ENCODE measurements around the gene PDGFRB.

Gene PDGFRB

GRCh38 chr5:150132740-150133139, 22.9 kb downstream of the PDGFRB start:
- Histone ChIP-seq H3K18ac (ENCODE audit: low read length) (no peak overlapping the region), H3K9ac (ENCODE audit: low read depth, low read length, poor library complexity) (no peak overlapping the region), H2BK12ac (ENCODE audit: low read length) (no peak overlapping the region), H3K4ac (ENCODE audit: low read length) (no peak overlapping the region), H3K14ac (ENCODE audit: low read length) (no peak overlapping the region), H3K4me2 (ENCODE audit: insufficient read depth, low read length, poor library complexity, severe bottlenecking) (no peak overlapping the region), H2BK15ac (ENCODE audit: low read length) (no peak overlapping the region), H3K27ac (replicated peaks; ENCODE audit: low read length) (no peak overlapping the region), H4K91ac (ENCODE audit: low read depth, low read length, poor library complexity) (no peak overlapping the region), H2BK5ac (ENCODE audit: low read length) (peak overlapping the region; percentile 27), H4K8ac (ENCODE audit: low read depth, low read length) (no peak overlapping the region), H3K27me3 (ENCODE audit: control insufficient read depth in 3 of 3, insufficient read depth in 3 of 3, low read depth in 1 of 3, low read length in 3 of 3) (no peaks in the 10 kb centered on the region), H3K4me1 (ENCODE audit: control insufficient read depth in 2 of 2, insufficient read depth in 1 of 2, low read depth in 1 of 2, low read length in 2 of 2) (peaks cover 8 to 26% of the 10 kb centered on the region in 2 donors), H3K79me1 (ENCODE audit: low read depth, low read length) (peaks cover 2% of the 10 kb centered on the region), H3K36me3 (replicated peaks in 1 of 2; ENCODE audit: control insufficient read depth in 2 of 2, insufficient read depth in 2 of 2, low read length in 2 of 2) (peaks cover 0 to 3% of the 10 kb centered on the region in 2 donors), H3K23ac (ENCODE audit: low read depth, low read length, poor library complexity) (no peak overlapping the region), H2AK5ac (ENCODE audit: low read depth, low read length) (no peak overlapping the region), H3K9me3 (replicated peaks in 1 of 2; ENCODE audit: control insufficient read depth in 2 of 2, insufficient read depth in 1 of 2, low read depth in 1 of 2, low read length in 2 of 2) (no peaks in the 10 kb centered on the region), H2BK120ac (ENCODE audit: low read depth, low read length) (no peak overlapping the region), H2AFZ (ENCODE audit: low read length) (no peak overlapping the region), H3K4me3 (ENCODE audit: low read length in 2 of 2) (no peak overlapping the region)
- DNase-seq (ENCODE audit: low spot score) = no peak
- WGBS, 2 donors (ENCODE audit: extremely low coverage in 2 of 2, insufficient read length in 2 of 2, insufficient replicate concordance in 1 of 2) = no CpG with 5 or more reads among the region's 22 CpGs

GRCh38 chr5:150131978-150132694, 23.5 kb downstream of the PDGFRB start:
- H3K18ac ChIP-seq (ENCODE audit: low read length) = no peak overlapping the region
- H3K27me3 ChIP-seq (ENCODE audit: control insufficient read depth in 3 of 3, insufficient read depth in 3 of 3, low read depth in 1 of 3, low read length in 3 of 3) = no peaks in the 10 kb centered on the region
- no peak overlapping the region for H3K4me3 ChIP-seq (ENCODE audit: low read length in 2 of 2)
- H3K9ac ChIP-seq (ENCODE audit: low read depth, low read length, poor library complexity) = peak overlapping the region; percentile 56
- H3K36me3 ChIP-seq (replicated peaks in 1 of 2; ENCODE audit: control insufficient read depth in 2 of 2, insufficient read depth in 2 of 2, low read length in 2 of 2) = peaks cover 0 to 3% of the 10 kb centered on the region in 2 donors
- H3K79me1 ChIP-seq (ENCODE audit: low read depth, low read length) = peaks cover 2% of the 10 kb centered on the region
- H3K14ac ChIP-seq (ENCODE audit: low read length) = peak overlapping the region; percentile 60
- H3K4me2 ChIP-seq (ENCODE audit: insufficient read depth, low read length, poor library complexity, severe bottlenecking) = no peak overlapping the region
- peak overlapping the region; percentile 83 for H3K23ac ChIP-seq (ENCODE audit: low read depth, low read length, poor library complexity)
- H4K91ac ChIP-seq (ENCODE audit: low read depth, low read length, poor library complexity) = no peak overlapping the region
- H2BK120ac ChIP-seq (ENCODE audit: low read depth, low read length) = no peak overlapping the region
- no peak overlapping the region for H3K27ac ChIP-seq (replicated peaks; ENCODE audit: low read length)
- H3K9me3 ChIP-seq (replicated peaks in 1 of 2; ENCODE audit: control insufficient read depth in 2 of 2, insufficient read depth in 1 of 2, low read depth in 1 of 2, low read length in 2 of 2) = no peaks in the 10 kb centered on the region
- peak overlapping the region; percentile 72 for H2BK15ac ChIP-seq (ENCODE audit: low read length)
- peak overlapping the region; percentile 67 for H2AK5ac ChIP-seq (ENCODE audit: low read depth, low read length)
- peaks cover 4 to 20% of the 10 kb centered on the region in 2 donors for H3K4me1 ChIP-seq (ENCODE audit: control insufficient read depth in 2 of 2, insufficient read depth in 1 of 2, low read depth in 1 of 2, low read length in 2 of 2)
- no peak overlapping the region for H3K4ac ChIP-seq (ENCODE audit: low read length)
- H2AFZ ChIP-seq (ENCODE audit: low read length) = no peak overlapping the region
- DNase-seq (ENCODE audit: low spot score) = no peak
- H4K8ac ChIP-seq (ENCODE audit: low read depth, low read length) = no peak overlapping the region
- H2BK5ac ChIP-seq (ENCODE audit: low read length) = peak overlapping the region; percentile 27
- no peak overlapping the region for H2BK12ac ChIP-seq (ENCODE audit: low read length)
- no CpG with 5 or more reads among the region's 12 CpGs for WGBS, 2 donors (ENCODE audit: extremely low coverage in 2 of 2, insufficient read length in 2 of 2, insufficient replicate concordance in 1 of 2)

- no peak overlapping the region for H3K27ac ChIP-seq (replicated peaks; ENCODE audit: low read length)
- no peaks in the 10 kb centered on the region for H3K9me3 ChIP-seq (replicated peaks in 1 of 2; ENCODE audit: control insufficient read depth in 2 of 2, insufficient read depth in 1 of 2, low read depth in 1 of 2, low read length in 2 of 2)
- H3K18ac ChIP-seq (ENCODE audit: low read length) = no peak overlapping the region
- H3K14ac ChIP-seq (ENCODE audit: low read length) = peak overlapping the region; percentile 60
- H2BK15ac ChIP-seq (ENCODE audit: low read length) = peak overlapping the region; percentile 72
- no peaks in the 10 kb centered on the region for H3K27me3 ChIP-seq (ENCODE audit: control insufficient read depth in 3 of 3, insufficient read depth in 3 of 3, low read depth in 1 of 3, low read length in 3 of 3)
- no peak overlapping the region for H3K4ac ChIP-seq (ENCODE audit: low read length)
- H3K4me2 ChIP-seq (ENCODE audit: insufficient read depth, low read length, poor library complexity, severe bottlenecking) = no peak overlapping the region
- peaks cover 4 to 13% of the 10 kb centered on the region in 2 donors for H3K4me1 ChIP-seq (ENCODE audit: control insufficient read depth in 2 of 2, insufficient read depth in 1 of 2, low read depth in 1 of 2, low read length in 2 of 2)
- peak overlapping the region; percentile 67 for H2AK5ac ChIP-seq (ENCODE audit: low read depth, low read length)
- peak overlapping the region; percentile 83 for H3K23ac ChIP-seq (ENCODE audit: low read depth, low read length, poor library complexity)
- H4K91ac ChIP-seq (ENCODE audit: low read depth, low read length, poor library complexity) = no peak overlapping the region
- H3K9ac ChIP-seq (ENCODE audit: low read depth, low read length, poor library complexity) = peak overlapping the region; percentile 56
- no peak overlapping the region for H2AFZ ChIP-seq (ENCODE audit: low read length)
- H3K36me3 ChIP-seq (replicated peaks in 1 of 2; ENCODE audit: control insufficient read depth in 2 of 2, insufficient read depth in 2 of 2, low read length in 2 of 2) = peaks cover 0 to 3% of the 10 kb centered on the region in 2 donors
- H3K4me3 ChIP-seq (ENCODE audit: low read length in 2 of 2) = no peak overlapping the region
- H4K8ac ChIP-seq (ENCODE audit: low read depth, low read length) = no peak overlapping the region
- no peak for DNase-seq (ENCODE audit: low spot score)
- H2BK12ac ChIP-seq (ENCODE audit: low read length) = no peak overlapping the region
- H2BK120ac ChIP-seq (ENCODE audit: low read depth, low read length) = no peak overlapping the region
- no peak overlapping the region for H2BK5ac ChIP-seq (ENCODE audit: low read length)
- no CpG with 5 or more reads among the region's 4 CpGs for WGBS, 2 donors (ENCODE audit: extremely low coverage in 2 of 2, insufficient read length in 2 of 2, insufficient replicate concordance in 1 of 2)
- peaks cover 2% of the 10 kb centered on the region for H3K79me1 ChIP-seq (ENCODE audit: low read depth, low read length)
Measured at GRCh38 chr5:150131461-150131860, 24.2 kb downstream of the PDGFRB start.

GRCh38 chr5:150130493-150130922, 25.1 kb downstream of the PDGFRB start:
- no CpG with 5 or more reads among the region's 8 CpGs for WGBS, 2 donors (ENCODE audit: extremely low coverage in 2 of 2, insufficient read length in 2 of 2, insufficient replicate concordance in 1 of 2)
- no peak overlapping the region for H3K9ac ChIP-seq (ENCODE audit: low read depth, low read length, poor library complexity)
- H3K23ac ChIP-seq (ENCODE audit: low read depth, low read length, poor library complexity) = no peak overlapping the region
- no peak overlapping the region for H2BK120ac ChIP-seq (ENCODE audit: low read depth, low read length)
- H3K4me2 ChIP-seq (ENCODE audit: insufficient read depth, low read length, poor library complexity, severe bottlenecking) = no peak overlapping the region
- H3K27ac ChIP-seq (replicated peaks; ENCODE audit: low read length) = no peak overlapping the region
- no peaks in the 10 kb centered on the region for H3K27me3 ChIP-seq (ENCODE audit: control insufficient read depth in 3 of 3, insufficient read depth in 3 of 3, low read depth in 1 of 3, low read length in 3 of 3)
- no peak overlapping the region for H2AFZ ChIP-seq (ENCODE audit: low read length)
- H3K36me3 ChIP-seq (replicated peaks in 1 of 2; ENCODE audit: control insufficient read depth in 2 of 2, insufficient read depth in 2 of 2, low read length in 2 of 2) = peaks cover 0 to 3% of the 10 kb centered on the region in 2 donors
- peaks cover 4 to 8% of the 10 kb centered on the region in 2 donors for H3K4me1 ChIP-seq (ENCODE audit: control insufficient read depth in 2 of 2, insufficient read depth in 1 of 2, low read depth in 1 of 2, low read length in 2 of 2)
- H2AK5ac ChIP-seq (ENCODE audit: low read depth, low read length) = peak overlapping the region; percentile 21
- peak overlapping the region; percentile 23 for H3K18ac ChIP-seq (ENCODE audit: low read length)
- H2BK5ac ChIP-seq (ENCODE audit: low read length) = no peak overlapping the region
- no peak overlapping the region for H3K4ac ChIP-seq (ENCODE audit: low read length)
- H3K79me1 ChIP-seq (ENCODE audit: low read depth, low read length) = peaks cover under 1% of the 10 kb centered on the region
- DNase-seq (ENCODE audit: low spot score) = no peak
- H3K9me3 ChIP-seq (replicated peaks in 1 of 2; ENCODE audit: control insufficient read depth in 2 of 2, insufficient read depth in 1 of 2, low read depth in 1 of 2, low read length in 2 of 2) = no peaks in the 10 kb centered on the region
- H4K8ac ChIP-seq (ENCODE audit: low read depth, low read length) = no peak overlapping the region
- H3K14ac ChIP-seq (ENCODE audit: low read length) = no peak overlapping the region
- peak overlapping the region; percentile 8 for H2BK15ac ChIP-seq (ENCODE audit: low read length)
- H4K91ac ChIP-seq (ENCODE audit: low read depth, low read length, poor library complexity) = no peak overlapping the region
- H2BK12ac ChIP-seq (ENCODE audit: low read length) = no peak overlapping the region
- no peak overlapping the region for H3K4me3 ChIP-seq (ENCODE audit: low read length in 2 of 2)

Measured in neuronal stem cell (in vitro differentiated cells).